Testis (tissue), 3 donors: ENCODE results near the gene GABRA5. TPM values are rescaled to one million over a fixed set of nuclear protein-coding genes. Genes with fewer than 3 reads are reported as not detected.

ENCODE experiments used
- DNase-seq: peaks from one replicate; pipeline ENCODE4 v3.0.0-alpha.2; 2019
- H3K27ac ChIP-seq, 2 donors: fragments of 200-600 bp; sonication (generic); one replicate each; pipeline ENCODE4 v1.5.1; 2019
- H3K27me3 ChIP-seq: fragments of 200-600 bp; sonication (generic); one replicate; pipeline ENCODE4 v1.5.1; 2019
- H3K36me3 ChIP-seq: fragments of 200-600 bp; sonication (generic); one replicate; pipeline ENCODE4 v1.5.1; 2017; ENCODE audit warnings: low read depth; ENCODE audit errors: missing control alignments
- H3K4me1 ChIP-seq: fragments of 200-600 bp; sonication (generic); one replicate; pipeline ENCODE4 v1.5.1; 2019
- H3K4me3 ChIP-seq, 2 donors: fragments of 200-600 bp; sonication (generic); one replicate each; pipeline ENCODE4 v1.5.1; 2017 to 2019
- H3K9me3 ChIP-seq: fragments of 200-600 bp; sonication (generic); one replicate; pipeline ENCODE4 v1.5.1; 2017
- CTCF ChIP-seq, 3 experiments: fragments of 450-650 bp in 2 of 3; fragments of 200-600 bp in 1 of 3; sonication (generic) in 1 of 3; IDR thresholded peaks; one replicate each; pipeline ENCODE4 v1.5.1; 2016 to 2019; ENCODE audit warnings: antibody characterized with exemption in 3 of 3, mild to moderate bottlenecking in 2 of 3, moderate library complexity in 1 of 3
- POLR2A ChIP-seq: fragments of 450-650 bp; IDR thresholded peaks from one replicate; pipeline ENCODE4 v1.6.1; 2017; ENCODE audit warnings: antibody characterized with exemption, mild to moderate bottlenecking, moderate library complexity
- WGBS, 2 donors: methylation state at CpG; one replicate each; pipeline ENCODE4 v1.1.5; 2018; 5-methylcytosine and 5-hydroxymethylcytosine counted together
- intact Hi-C: fragments of 100-400 bp; cut with DNase I; formaldehyde crosslinking; loops from one replicate; pipeline ENCODE4 v1.15.1; 2023; ENCODE audit warnings: low total_unique reads
- polyA plus RNA-seq: library from polyadenylated mRNA; stranded (reverse); fragments of 350-450 nt; fragmentation: Illumina TruSeq; extraction: RNeasy Lipid Tissue Mini Kit (QIAGEN cat#74804); gene quantifications from one replicate; pipeline ENCODE4 v1.2.3, GENCODE V29; 2014; ENCODE audit warnings: low read depth, low replicate concordance; ENCODE audit not compliant: insufficient read depth
- total RNA-seq, 2 donors: library from RNA; depleted of rRNA; stranded (reverse); fragments of >200 nt; gene quantifications; one replicate each; pipeline ENCODE4 v1.2.3, GENCODE V29; 2016

Gene GABRA5
- total and polyA plus RNA-seq, 3 donors from 2014 or later, result 0.58 to 3.1 (median 3.1) TPM

- H3K27ac ChIP-seq, result no peak overlapping the region
- no peak for DNase-seq
- intact Hi-C loops, result no loop called here
- TF ChIP-seq POLR2A, result no peak
- no peak for TF ChIP-seq CTCF (IDR thresholded peaks at IDR 0.05)
- WGBS, 2 donors, result 85 to 90% methylated on average over 2 of the region's 2 CpGs
- H3K27me3 ChIP-seq, result no peaks in the 10 kb centered on the region
- no peaks in the 10 kb centered on the region for H3K36me3 ChIP-seq
- H3K4me3 ChIP-seq, result no peak overlapping the region
- no peaks in the 10 kb centered on the region for H3K4me1 ChIP-seq
- H3K9me3 ChIP-seq, result no peaks in the 10 kb centered on the region
Measured at GRCh38 chr15:26852980-26853379, 13.9 kb upstream of the GABRA5 start.

GRCh38 chr15:26854435-26854834 lies 12.4 kb upstream of the GABRA5 start:
- H3K4me3 ChIP-seq, result no peak overlapping the region
- H3K27me3 ChIP-seq, result no peaks in the 10 kb centered on the region
- intact Hi-C loops, result no loop called here
- H3K36me3 ChIP-seq, result no peaks in the 10 kb centered on the region
- 55 to 56% methylated on average over 4 of the region's 4 CpGs for WGBS, 2 donors
- H3K4me1 ChIP-seq, result no peaks in the 10 kb centered on the region
- no peak overlapping the region for H3K27ac ChIP-seq
- H3K9me3 ChIP-seq, result no peaks in the 10 kb centered on the region
- TF ChIP-seq CTCF (IDR thresholded peaks at IDR 0.05), result no peak
- TF ChIP-seq POLR2A, result no peak
- DNase-seq, result no peak

GRCh38 chr15:26864664-26865191 lies 2.1 kb upstream of the GABRA5 start:
- H3K9me3 ChIP-seq, result no peaks in the 10 kb centered on the region
- no peak overlapping the region for H3K4me3 ChIP-seq
- no peaks in the 10 kb centered on the region for H3K27me3 ChIP-seq
- H3K4me1 ChIP-seq, result no peaks in the 10 kb centered on the region
- TF ChIP-seq CTCF (IDR thresholded peaks at IDR 0.05), result peak; percentile 24 to 49 (median 31)
- no peak for TF ChIP-seq POLR2A
- H3K27ac ChIP-seq, result no peak overlapping the region
- 28 to 31% methylated on average over 8 of the region's 8 CpGs for WGBS, 2 donors
- intact Hi-C loops, result no loop called here
- DNase-seq, result peak; percentile 55
- H3K36me3 ChIP-seq, result no peaks in the 10 kb centered on the region

- intact Hi-C loops, result no loop called here
- DNase-seq, result no peak
- H3K9me3 ChIP-seq, result no peaks in the 10 kb centered on the region
- peak overlapping the region; percentile 31 to 47 for H3K4me3 ChIP-seq
- 2% methylated on average over 78 of the region's 104 CpGs; no CpG with 5 or more reads in 1 of the 2 donors for WGBS, 2 donors
- H3K27me3 ChIP-seq, result no peaks in the 10 kb centered on the region
- H3K4me1 ChIP-seq, result no peaks in the 10 kb centered on the region
- TF ChIP-seq POLR2A, result no peak
- no peak for TF ChIP-seq CTCF (IDR thresholded peaks at IDR 0.05)
- H3K27ac ChIP-seq, result no peak overlapping the region
- no peaks in the 10 kb centered on the region for H3K36me3 ChIP-seq
Measured at GRCh38 chr15:26867200-26868007, 542 bp downstream of the GABRA5 start.
